ENCODE measurements around the gene ZNF142.

ZNF142 gene

DNA sequence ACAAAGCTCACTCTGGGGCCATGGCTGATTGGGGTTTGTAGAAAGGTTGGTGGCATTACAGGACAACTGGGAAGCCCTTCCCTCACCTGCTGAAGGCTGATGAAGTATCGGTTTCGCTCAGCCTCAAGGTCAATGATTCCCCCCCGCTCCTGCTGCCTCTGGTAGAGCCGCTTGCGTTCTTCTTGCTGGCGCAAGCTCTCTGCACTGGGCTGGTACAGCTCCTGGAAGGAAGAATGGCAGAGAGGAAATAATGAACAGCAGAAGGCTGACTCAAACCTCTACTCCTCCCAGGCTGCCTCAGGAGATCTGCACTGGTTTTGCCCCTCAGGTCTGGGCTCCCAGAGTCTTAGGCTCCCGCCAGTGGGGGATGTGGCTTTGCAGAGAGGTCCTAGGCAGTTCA lies 5.2 kb upstream of the ZNF142 start:
- no peaks in the 10 kb centered on the region for H3K9me3 Mint-ChIP-seq
- ATAC-seq = no peak
- no peaks in the 10 kb centered on the region for H3K27me3 Mint-ChIP-seq
- peaks cover 9% of the 10 kb centered on the region for H3K4me1 Mint-ChIP-seq
- H3K4me3 Mint-ChIP-seq = no peak overlapping the region
- peaks cover 49% of the 10 kb centered on the region for H3K36me3 Mint-ChIP-seq
- no peak overlapping the region for H3K27ac Mint-ChIP-seq

DNA sequence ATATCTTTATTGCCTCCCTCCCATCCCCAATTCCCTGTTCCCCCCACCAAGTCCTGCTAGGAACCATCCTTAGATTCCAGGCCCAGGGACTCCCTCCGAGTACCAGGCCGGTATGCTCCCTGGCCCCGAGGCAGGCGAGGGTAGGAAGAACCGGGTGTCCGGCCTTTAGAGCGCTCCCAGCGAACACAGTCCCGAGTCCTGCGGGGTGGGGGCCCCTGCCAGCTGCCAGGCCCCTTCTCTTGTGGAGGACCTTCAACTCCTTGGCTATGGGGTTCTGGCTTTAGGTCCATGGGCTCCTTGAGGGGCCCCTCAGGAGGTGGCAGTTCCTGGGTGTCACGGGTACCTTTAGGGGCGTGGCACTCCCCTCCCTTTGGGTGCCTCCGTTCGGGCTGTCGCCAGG lies 4.5 kb upstream of the ZNF142 start:
- H3K4me1 Mint-ChIP-seq = peaks cover 13% of the 10 kb centered on the region
- H3K27me3 Mint-ChIP-seq = no peaks in the 10 kb centered on the region
- no peak overlapping the region for H3K4me3 Mint-ChIP-seq
- H3K36me3 Mint-ChIP-seq = peaks cover 49% of the 10 kb centered on the region
- H3K9me3 Mint-ChIP-seq = no peaks in the 10 kb centered on the region
- ATAC-seq = no peak
- H3K27ac Mint-ChIP-seq = no peak overlapping the region

DNA sequence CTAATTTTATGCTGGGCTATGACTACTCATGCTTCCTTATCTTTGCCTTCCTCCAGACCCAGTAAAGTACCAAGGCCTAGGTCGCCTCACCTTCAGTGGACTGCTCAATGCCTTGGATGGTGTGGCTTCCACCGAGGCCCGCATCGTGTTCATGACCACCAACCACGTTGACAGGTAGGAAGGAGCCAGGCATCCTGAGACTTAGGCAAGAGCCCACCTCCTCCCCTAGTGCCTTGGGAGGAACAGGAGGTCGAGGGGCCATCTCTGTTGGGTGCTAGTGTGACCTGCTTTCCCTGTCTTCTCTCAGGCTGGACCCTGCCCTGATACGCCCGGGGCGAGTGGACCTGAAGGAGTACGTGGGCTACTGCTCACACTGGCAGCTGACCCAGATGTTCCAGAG lies 3.4 kb upstream of the ZNF142 start:
- no peak for ATAC-seq
- Mint-ChIP-seq H3K9me3 (no peaks in the 10 kb centered on the region), H3K4me1 (peaks cover 24% of the 10 kb centered on the region), H3K27me3 (no peaks in the 10 kb centered on the region), H3K4me3 (no peak overlapping the region), H3K36me3 (peaks cover 50% of the 10 kb centered on the region), H3K27ac (no peak overlapping the region)

DNA sequence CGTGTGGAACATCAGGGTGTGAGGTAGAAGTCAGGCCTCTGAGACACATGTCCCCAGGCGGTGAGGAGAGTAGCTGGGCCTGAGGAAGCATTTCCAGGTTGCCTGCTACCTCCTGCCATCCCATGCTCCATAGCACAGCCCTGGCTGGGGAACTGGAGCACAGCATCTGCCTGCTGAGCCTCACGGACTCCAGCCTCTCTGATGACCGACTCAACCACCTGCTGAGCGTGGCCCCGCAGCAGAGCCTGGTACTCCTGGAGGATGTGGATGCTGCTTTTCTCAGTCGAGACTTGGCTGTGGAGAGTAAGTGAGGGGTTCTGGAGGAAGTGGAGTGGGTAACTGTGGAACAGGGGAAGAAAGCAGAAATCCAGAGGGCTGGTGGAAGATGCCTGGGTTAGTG lies 3.0 kb upstream of the ZNF142 start:
- no peak overlapping the region for H3K27ac Mint-ChIP-seq
- H3K36me3 Mint-ChIP-seq = peaks cover 55% of the 10 kb centered on the region
- H3K4me1 Mint-ChIP-seq = peaks cover 29% of the 10 kb centered on the region
- H3K4me3 Mint-ChIP-seq = no peak overlapping the region
- ATAC-seq = no peak
- no peaks in the 10 kb centered on the region for H3K27me3 Mint-ChIP-seq
- no peaks in the 10 kb centered on the region for H3K9me3 Mint-ChIP-seq

DNA sequence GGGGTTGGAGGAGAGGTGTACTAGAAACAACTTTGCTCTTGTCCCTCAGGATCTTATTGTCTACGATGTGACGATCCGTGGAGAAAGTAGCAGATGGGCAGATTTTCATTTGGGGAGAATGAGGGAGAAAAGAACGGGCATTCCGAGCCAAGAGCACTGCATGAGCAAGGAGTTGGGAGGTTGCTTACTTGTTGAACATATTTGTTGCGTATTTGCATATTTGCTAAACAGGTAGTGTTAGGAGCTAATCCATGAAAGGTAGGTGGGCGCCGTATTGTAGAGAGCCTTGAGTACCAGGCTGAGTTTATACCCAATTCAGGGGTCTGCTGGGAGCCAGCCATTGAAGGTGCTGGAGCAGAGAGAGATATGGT lies 550 bp upstream of the ZNF142 start:
- no peaks in the 10 kb centered on the region for H3K27me3 Mint-ChIP-seq
- H3K27ac Mint-ChIP-seq = peak overlapping the region; percentile 80
- ATAC-seq = no peak
- H3K36me3 Mint-ChIP-seq = peaks cover 51% of the 10 kb centered on the region
- H3K4me3 Mint-ChIP-seq = peak overlapping the region; percentile 88
- H3K4me1 Mint-ChIP-seq = peaks cover 45% of the 10 kb centered on the region
- no peaks in the 10 kb centered on the region for H3K9me3 Mint-ChIP-seq

DNA sequence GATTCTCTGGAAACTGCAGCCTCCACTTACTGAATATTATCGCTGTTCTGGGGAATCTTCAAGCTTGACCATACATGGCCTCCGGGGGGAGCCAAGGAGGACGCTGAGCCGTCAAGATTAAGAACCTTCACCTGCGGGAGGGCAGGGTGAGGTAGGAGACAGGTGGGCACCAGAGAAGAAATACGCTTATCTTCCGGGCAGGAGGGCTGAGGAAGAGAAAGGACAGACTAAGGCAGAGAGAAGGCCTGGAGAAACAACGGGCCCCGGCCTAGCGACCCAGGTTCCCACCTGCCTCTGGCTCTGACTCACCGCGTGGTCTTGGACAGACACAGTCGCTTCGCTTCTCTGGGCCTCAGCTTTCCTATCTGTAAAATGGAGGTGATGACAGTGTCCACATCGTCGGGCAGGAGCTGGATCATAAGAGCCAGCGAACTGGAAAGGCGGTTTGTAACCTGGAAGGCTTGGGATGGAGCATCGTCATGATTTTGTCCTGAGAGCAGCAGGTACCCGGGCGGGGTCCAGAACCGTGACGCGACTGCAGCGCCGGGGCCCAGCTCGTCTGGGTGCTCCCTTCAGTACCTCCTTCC lies 659 bp downstream of the ZNF142 start:
- Mint-ChIP-seq H3K4me1 (peaks cover 45% of the 10 kb centered on the region), H3K27ac (peak overlapping the region; percentile 80), H3K36me3 (peaks cover 42% of the 10 kb centered on the region), H3K9me3 (no peaks in the 10 kb centered on the region), H3K4me3 (peak overlapping the region; percentile 88), H3K27me3 (no peaks in the 10 kb centered on the region)
- peak; percentile 63 for ATAC-seq

DNA sequence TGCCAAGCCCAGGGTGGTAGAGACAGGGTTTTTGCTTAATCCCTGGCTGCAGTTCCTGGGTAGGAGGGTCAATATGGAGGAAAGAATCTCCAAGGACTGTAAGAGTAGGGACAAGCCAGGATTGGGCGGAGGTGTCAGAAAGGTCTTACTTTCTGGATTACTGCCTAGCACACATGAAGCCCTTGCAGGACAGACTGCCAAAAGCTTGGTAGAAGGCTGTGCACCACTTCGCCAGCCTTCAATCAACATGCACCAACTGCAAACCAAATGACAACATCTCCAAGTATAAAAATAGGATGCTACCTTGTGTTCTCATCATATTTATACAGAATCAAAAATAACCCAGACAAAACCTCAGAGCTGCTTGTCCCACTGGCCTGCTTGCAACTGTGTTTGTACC lies 3.7 kb downstream of the ZNF142 start:
- no peak overlapping the region for H3K4me3 Mint-ChIP-seq
- no peak for ATAC-seq

DNA sequence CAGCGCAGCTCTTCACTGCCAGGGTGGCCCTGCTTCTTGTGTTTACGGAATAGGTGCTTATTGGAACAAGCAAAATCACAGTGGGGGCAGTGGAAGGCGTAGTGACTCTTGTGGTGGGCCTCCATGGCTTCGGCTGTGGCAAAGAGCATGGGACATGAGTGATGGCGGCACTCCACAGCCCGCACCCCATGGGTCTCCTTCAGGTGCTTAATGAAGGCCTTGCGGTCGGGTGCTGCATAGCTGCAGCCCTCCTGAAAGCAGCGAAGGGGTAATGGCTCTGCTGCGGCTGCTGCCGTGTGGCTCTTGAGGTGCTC lies 10.7 kb downstream of the ZNF142 start:
- Mint-ChIP-seq H3K4me3 (no peak overlapping the region), H3K27me3 (no peaks in the 10 kb centered on the region), H3K4me1 (peaks cover 9% of the 10 kb centered on the region), H3K27ac (no peak overlapping the region), H3K36me3 (peaks cover 62% of the 10 kb centered on the region), H3K9me3 (no peaks in the 10 kb centered on the region)
- ATAC-seq = no peak

More for the DNA sequence above, 3.7 kb downstream of the ZNF142 start:
- H3K27me3 Mint-ChIP-seq = no peaks in the 10 kb centered on the region
- no peaks in the 10 kb centered on the region for H3K9me3 Mint-ChIP-seq
- H3K36me3 Mint-ChIP-seq = peaks cover 35% of the 10 kb centered on the region
- H3K27ac Mint-ChIP-seq = no peak overlapping the region
- peaks cover 45% of the 10 kb centered on the region for H3K4me1 Mint-ChIP-seq

DNA sequence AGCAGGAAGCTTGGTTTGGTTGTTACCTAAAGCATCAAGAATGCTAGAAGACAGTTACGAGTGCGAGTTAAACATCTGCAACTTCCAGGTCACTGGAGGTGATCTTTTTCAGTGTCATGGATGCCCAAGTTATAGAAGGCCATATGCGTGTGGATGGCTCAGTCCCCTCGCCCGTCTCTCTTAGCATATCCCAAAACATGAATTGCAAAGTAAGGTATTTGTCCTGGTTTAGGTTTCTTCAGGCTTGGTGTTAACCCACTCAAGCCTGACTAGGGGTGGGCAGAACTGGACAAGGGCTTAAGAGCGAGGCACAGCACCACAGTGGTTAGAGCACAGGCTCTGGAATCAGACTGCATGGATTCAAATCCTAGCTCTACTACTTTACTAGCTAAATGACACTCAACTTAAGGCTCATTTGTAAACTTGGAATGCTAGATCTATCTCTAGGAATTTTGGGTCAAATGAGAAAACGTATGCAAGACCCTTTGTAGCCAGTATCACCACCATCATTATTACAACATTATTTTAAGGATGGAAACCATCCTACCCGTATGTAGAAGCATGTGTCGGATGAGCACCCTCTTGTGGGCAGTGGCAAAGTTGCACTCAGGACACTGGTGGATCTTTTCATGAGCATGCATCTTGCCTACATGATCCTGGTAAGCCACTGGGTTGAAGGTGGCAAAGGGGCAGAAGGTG lies 11.2 kb downstream of the ZNF142 start:
- no peak overlapping the region for H3K27ac Mint-ChIP-seq
- ATAC-seq = peak; percentile 66
- no peaks in the 10 kb centered on the region for H3K9me3 Mint-ChIP-seq
- no peaks in the 10 kb centered on the region for H3K27me3 Mint-ChIP-seq
- peaks cover 62% of the 10 kb centered on the region for H3K36me3 Mint-ChIP-seq
- H3K4me1 Mint-ChIP-seq = peaks cover 9% of the 10 kb centered on the region
- H3K4me3 Mint-ChIP-seq = no peak overlapping the region

DNA sequence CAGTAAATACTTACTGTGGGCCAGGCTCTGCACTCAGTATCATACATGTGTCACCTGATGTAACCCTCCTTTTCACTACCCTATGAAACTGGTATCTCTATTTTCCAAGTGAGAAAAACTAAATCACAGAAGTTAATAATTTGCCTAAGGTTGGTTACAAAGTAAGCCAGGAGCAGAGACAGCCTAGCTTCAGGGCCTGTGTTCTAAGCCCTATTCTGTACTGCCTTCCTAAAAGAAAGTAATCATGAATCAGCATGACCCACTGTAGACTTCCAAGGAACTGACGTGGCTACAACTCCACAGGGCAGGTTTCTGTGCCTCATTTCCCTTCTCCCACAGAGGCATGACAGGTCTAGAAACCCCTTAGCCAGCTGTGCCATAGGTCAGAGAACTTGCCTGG lies 14.3 kb downstream of the ZNF142 start:
- no peak overlapping the region for H3K4me3 Mint-ChIP-seq
- H3K9me3 Mint-ChIP-seq = no peaks in the 10 kb centered on the region
- peaks cover 9% of the 10 kb centered on the region for H3K4me1 Mint-ChIP-seq
- H3K27ac Mint-ChIP-seq = peak overlapping the region; percentile 63
- peaks cover 55% of the 10 kb centered on the region for H3K36me3 Mint-ChIP-seq
- peak; percentile 53 for ATAC-seq
- H3K27me3 Mint-ChIP-seq = no peaks in the 10 kb centered on the region

DNA sequence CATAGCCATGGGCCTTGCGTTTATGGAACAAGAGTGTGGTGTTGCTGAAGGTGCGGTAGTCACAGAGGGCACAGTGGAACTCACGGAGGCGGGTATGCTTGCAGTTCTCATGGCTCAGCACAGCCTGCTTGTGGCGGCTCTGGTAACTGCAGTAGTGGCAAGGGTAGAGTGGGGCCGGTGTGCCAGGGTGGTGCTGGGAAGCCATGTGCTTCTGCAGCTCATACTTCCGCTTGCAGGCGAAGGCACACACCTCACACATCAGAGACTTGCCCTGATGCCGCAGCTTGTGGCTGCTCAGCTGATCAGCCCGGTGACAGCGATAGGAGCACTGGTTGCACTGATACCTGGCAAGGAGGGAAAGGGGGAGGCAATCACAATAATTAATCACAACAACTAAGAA lies 14.7 kb downstream of the ZNF142 start:
- no peaks in the 10 kb centered on the region for H3K9me3 Mint-ChIP-seq
- peaks cover 9% of the 10 kb centered on the region for H3K4me1 Mint-ChIP-seq
- no peaks in the 10 kb centered on the region for H3K27me3 Mint-ChIP-seq
- H3K27ac Mint-ChIP-seq = peak overlapping the region; percentile 63
- no peak for ATAC-seq
- H3K36me3 Mint-ChIP-seq = peaks cover 53% of the 10 kb centered on the region
- H3K4me3 Mint-ChIP-seq = no peak overlapping the region

DNA sequence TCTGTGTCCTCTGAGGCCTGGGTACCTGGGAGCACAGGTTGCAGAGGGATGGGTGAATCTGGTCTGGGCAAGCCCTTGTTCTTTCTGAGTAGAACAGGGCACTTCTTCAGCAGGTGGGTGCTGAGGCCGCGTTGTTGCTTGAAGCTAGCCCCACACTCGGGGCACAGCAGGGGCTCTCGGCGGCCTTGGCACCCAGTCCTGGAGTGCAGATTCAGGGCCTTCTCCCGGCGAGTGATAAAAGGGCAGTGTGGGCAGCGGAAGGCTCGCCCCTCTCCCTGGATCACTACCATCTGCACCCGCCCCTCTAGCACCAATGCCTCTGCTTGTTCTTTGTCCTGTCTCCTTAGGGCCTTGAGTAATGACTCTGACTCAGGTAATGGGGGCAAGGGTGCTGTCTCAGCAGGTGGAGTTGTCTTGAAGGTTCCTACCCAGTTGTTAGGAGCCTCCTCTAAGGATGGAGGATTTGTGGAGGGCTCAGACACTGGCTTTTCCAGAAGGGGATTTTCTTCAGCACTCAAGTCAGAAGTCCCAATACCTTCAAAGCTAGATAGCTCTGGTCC lies 15.6 kb downstream of the ZNF142 start:
- H3K4me3 Mint-ChIP-seq = no peak overlapping the region
- H3K9me3 Mint-ChIP-seq = no peaks in the 10 kb centered on the region
- H3K27ac Mint-ChIP-seq = peak overlapping the region; percentile 63
- no peaks in the 10 kb centered on the region for H3K27me3 Mint-ChIP-seq
- peaks cover 54% of the 10 kb centered on the region for H3K36me3 Mint-ChIP-seq
- peaks cover 8% of the 10 kb centered on the region for H3K4me1 Mint-ChIP-seq
- no peak for ATAC-seq

DNA sequence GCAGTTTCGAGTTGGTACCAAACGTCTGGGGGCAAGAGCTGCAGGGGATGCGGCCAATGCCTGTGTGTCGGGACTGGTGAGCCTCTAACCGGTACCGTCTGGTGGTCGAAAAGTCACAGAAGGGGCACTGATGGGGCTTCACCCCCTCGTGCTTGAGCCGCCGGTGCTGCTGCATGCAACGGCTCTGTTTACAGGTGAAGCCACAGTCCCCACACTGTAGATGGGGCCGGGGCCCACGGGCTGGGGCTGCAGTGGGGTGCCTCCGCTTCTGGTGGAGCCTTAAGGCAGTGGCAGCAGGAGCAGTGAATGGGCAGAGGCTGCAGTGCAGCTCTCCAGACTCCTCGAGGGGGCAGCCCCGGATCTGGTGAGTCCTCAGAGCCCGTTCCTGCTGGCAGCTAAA lies 16.6 kb downstream of the ZNF142 start:
- Mint-ChIP-seq H3K9me3 (no peaks in the 10 kb centered on the region), H3K27ac (no peak overlapping the region), H3K4me3 (no peak overlapping the region), H3K27me3 (no peaks in the 10 kb centered on the region), H3K4me1 (no peaks in the 10 kb centered on the region), H3K36me3 (peaks cover 53% of the 10 kb centered on the region)
- no peak for ATAC-seq

DNA sequence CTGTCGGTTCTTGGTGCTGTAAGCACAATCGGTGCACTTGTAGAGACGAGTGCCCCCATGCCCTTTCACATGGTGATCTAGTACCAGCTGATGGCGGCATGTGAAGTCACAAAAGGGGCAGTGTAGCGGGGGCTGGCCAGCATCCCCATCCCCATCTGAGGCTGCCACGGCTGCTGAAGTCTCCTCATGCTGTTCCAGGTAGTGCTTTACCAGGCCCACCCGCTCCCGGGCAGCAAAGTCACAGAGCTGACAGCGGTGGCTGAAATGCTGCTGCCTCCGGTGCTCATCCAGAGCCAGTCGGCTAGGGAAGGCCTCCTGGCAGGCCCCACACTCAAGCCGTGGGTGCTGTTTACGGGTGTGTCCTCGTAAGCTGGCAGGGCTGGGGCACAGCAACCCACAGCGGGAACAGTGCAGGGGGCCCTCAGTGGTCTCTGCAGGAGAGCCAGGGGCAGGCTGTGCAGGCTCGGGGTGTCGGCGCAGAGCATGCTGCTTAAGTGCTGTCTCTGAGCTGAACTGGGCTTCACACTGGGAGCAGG lies 17.2 kb downstream of the ZNF142 start:
- no peak overlapping the region for H3K27ac Mint-ChIP-seq
- H3K36me3 Mint-ChIP-seq = peaks cover 56% of the 10 kb centered on the region

DNA sequence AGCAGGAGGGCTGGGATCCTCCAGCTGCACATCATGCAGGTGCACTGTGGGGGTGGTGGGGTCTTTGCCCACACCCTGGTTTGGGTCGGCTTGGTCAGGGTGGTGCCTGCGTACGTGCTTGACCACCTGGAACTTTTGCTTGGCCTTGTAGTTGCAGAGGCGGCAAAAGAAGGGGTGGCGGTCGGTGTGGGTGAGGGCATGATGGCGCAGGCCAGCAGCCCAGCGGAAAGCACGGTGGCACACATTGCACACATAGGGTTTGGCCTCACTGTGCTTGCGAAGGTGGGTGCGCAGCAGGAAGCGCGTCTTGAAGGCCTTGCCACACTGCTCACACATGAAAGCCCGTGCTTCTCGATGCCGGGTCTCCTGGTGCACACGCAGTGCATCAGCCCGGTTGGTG lies 21.1 kb downstream of the ZNF142 start:
- H3K4me1 Mint-ChIP-seq = no peaks in the 10 kb centered on the region
- H3K4me3 Mint-ChIP-seq = no peak overlapping the region
- no peaks in the 10 kb centered on the region for H3K9me3 Mint-ChIP-seq
- ATAC-seq = no peak
- no peaks in the 10 kb centered on the region for H3K27me3 Mint-ChIP-seq
- H3K36me3 Mint-ChIP-seq = peaks cover 60% of the 10 kb centered on the region
- H3K27ac Mint-ChIP-seq = no peak overlapping the region

More for the DNA sequence above, 17.2 kb downstream of the ZNF142 start:
- no peak for ATAC-seq
- Mint-ChIP-seq H3K9me3 (no peaks in the 10 kb centered on the region), H3K27me3 (no peaks in the 10 kb centered on the region), H3K4me1 (no peaks in the 10 kb centered on the region), H3K4me3 (no peak overlapping the region)

DNA sequence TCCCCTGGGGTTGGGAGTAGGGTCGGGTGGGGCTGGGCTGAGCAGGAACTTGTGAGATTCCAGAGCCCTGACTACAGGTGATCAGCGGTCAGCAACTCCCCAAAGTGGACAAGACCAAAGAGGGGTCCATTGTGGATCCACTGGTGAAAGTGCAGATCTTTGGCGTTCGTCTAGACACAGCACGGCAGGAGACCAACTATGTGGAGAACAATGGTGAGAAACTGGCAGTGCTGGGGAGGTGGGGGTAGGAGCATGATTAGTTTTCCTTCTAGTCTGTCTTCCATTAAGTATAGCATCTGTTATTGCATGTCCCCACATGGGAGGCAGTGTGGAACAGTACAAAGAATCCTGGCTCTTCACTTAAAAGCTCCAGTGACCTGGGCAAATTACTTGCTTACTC lies 23.7 kb downstream of the ZNF142 start:
- Mint-ChIP-seq H3K4me1 (no peaks in the 10 kb centered on the region), H3K4me3 (no peak overlapping the region), H3K36me3 (peaks cover 50% of the 10 kb centered on the region), H3K9me3 (no peaks in the 10 kb centered on the region), H3K27me3 (no peaks in the 10 kb centered on the region), H3K27ac (no peak overlapping the region)
- no peak for ATAC-seq
